HepG2 (cell line): Measurements from ENCODE around the gene LEMD2.

Source experiments
- CENPX ChIP-seq: sonication (generic); formaldehyde crosslinking; IDR thresholded peaks from 2 replicates; pipeline ENCODE4 v1.9.0; 2021; ENCODE audit warnings: mild to moderate bottlenecking, missing genetic modification reagents, moderate library complexity
- ELF1 ChIP-seq: sonication (generic); formaldehyde crosslinking; IDR thresholded peaks from 2 replicates; pipeline ENCODE4 v1.4.0; 2020; ENCODE audit warnings: missing genetic modification reagents
- JUN ChIP-seq: sonication (generic); formaldehyde crosslinking; IDR thresholded peaks from 2 replicates; pipeline ENCODE4 v1.4.0; 2020; ENCODE audit warnings: mild to moderate bottlenecking, missing genetic modification reagents
- JUNB ChIP-seq: sonication (generic); formaldehyde crosslinking; IDR thresholded peaks from 2 replicates; pipeline ENCODE4 v1.8.0; 2022; ENCODE audit warnings: missing genetic modification reagents, mild to moderate bottlenecking, borderline replicate concordance
- KIAA2018 ChIP-seq: sonication (generic); formaldehyde crosslinking; IDR thresholded peaks from 2 replicates; pipeline ENCODE4 v1.5.0; 2020; ENCODE audit warnings: mild to moderate bottlenecking, missing genetic modification reagents, borderline replicate concordance
- MAFK ChIP-seq, 2 experiments: IDR thresholded peaks in 1 of 2; conservative IDR thresholded peaks in 1 of 2; 2 replicates each; pipeline ENCODE4 v1.6.1; 2011; ENCODE audit warnings: improper control_type of control experiment in 2 of 2, low read length in 2 of 2
- MXI1 ChIP-seq: IDR thresholded peaks from 3 replicates; pipeline ENCODE4 v1.6.1; 2012; ENCODE audit warnings: low read depth, low read length, inconsistent platforms, borderline replicate concordance
- POLR2A ChIP-seq, 2 experiments: IDR thresholded peaks; 2 replicates each; pipeline ENCODE4 v1.6.1; 2011; ENCODE audit warnings: low read depth in 2 of 2, low read length in 2 of 2, mild to moderate bottlenecking in 1 of 2, moderate library complexity in 1 of 2; ENCODE audit not compliant: insufficient read depth in 1 of 2
- ZNF335 ChIP-seq: sonication (generic); formaldehyde crosslinking; IDR thresholded peaks from 2 replicates; pipeline ENCODE4 v1.4.0; 2020; ENCODE audit warnings: missing genetic modification reagents
- ZNF839 ChIP-seq: sonication (generic); formaldehyde crosslinking; IDR thresholded peaks from 2 replicates; pipeline ENCODE4 v1.4.0; 2020; ENCODE audit warnings: missing genetic modification reagents, mild to moderate bottlenecking, borderline replicate concordance

DNA sequence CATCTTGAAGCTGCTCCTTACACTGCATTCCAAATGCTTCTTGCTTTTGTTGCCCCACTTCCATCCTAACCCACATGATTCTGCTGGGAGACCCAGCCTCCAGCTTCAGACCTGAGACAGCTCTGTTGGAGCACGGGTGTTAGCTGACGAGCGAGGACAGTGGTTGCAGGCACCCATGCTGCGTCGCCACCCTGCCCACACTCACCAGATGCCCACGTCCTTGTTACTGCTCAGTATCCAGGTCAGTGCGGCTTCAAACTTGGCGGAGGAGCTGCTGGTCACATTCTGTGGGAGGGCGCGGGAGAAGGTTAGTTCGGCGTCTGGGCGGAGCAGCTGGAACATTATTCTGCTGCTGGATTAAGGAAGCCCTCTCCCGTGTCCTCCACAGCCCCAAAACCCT lies 9.0 kb downstream of the LEMD2 start:
- TF ChIP-seq POLR2A (IDR thresholded peaks at IDR 0.05; ENCODE audit: insufficient read depth in 1 of 2, low read depth in 2 of 2, low read length in 2 of 2), result no peak
- no peak for TF ChIP-seq ZNF839
- TF ChIP-seq ZNF335 (CRISPR knock-in tag), result no peak
- TF ChIP-seq ELF1 (CRISPR knock-in tag), result no peak
- TF ChIP-seq JUN (CRISPR knock-in tag), result no peak
- TF ChIP-seq KIAA2018 (CRISPR knock-in tag), result no peak
- TF ChIP-seq CENPX (CRISPR knock-in tag), result no peak
- TF ChIP-seq JUNB (CRISPR knock-in tag), result no peak
- no peak for TF ChIP-seq MXI1
- TF ChIP-seq MAFK (conservative IDR thresholded peaks at IDR 0.05 in 1 of 2, IDR thresholded peaks at IDR 0.05 in 1 of 2; ENCODE audit: low read length in 2 of 2), result no peak
